GM23248 (cell line): ENCODE data around the gene CDC42SE1. TPM values are rescaled to one million over a fixed set of nuclear protein-coding genes. Genes with fewer than 3 reads are reported as not detected.

Experiments
- DNase-seq: peaks from one replicate; pipeline ENCODE4 v3.0.0-alpha.2; 2015
- H2AFZ ChIP-seq: fragments of 200-600 bp; sonication (generic); 2 replicates; pipeline ENCODE4 v1.6.1; 2016; ENCODE audit warnings: antibody characterized with exemption
- H3F3A ChIP-seq: fragments of 200-600 bp; sonication (generic); 2 replicates; pipeline ENCODE4 v1.6.1; 2016; ENCODE audit warnings: mild to moderate bottlenecking, antibody characterized with exemption, mixed run types; ENCODE audit not compliant: insufficient read depth
- H3K27ac ChIP-seq: fragments of 200-600 bp; sonication (generic); 2 replicates; pipeline ENCODE4 v1.5.1; 2016; ENCODE audit warnings: mild to moderate bottlenecking
- H3K27me3 ChIP-seq: fragments of 200-600 bp; sonication (generic); replicated peaks from 2 replicates; pipeline ENCODE4 v1.6.1; 2016; ENCODE audit warnings: mild to moderate bottlenecking; ENCODE audit not compliant: insufficient read depth
- H3K36me3 ChIP-seq: fragments of 200-600 bp; sonication (generic); 2 replicates; pipeline ENCODE4 v1.6.1; 2016; ENCODE audit warnings: low read depth, mild to moderate bottlenecking
- H3K4me1 ChIP-seq: fragments of 200-600 bp; sonication (generic); 2 replicates; pipeline ENCODE4 v1.6.1; 2016; ENCODE audit warnings: mild to moderate bottlenecking; ENCODE audit not compliant: insufficient read depth
- H3K4me2 ChIP-seq: fragments of 200-600 bp; sonication (generic); one replicate; pipeline ENCODE4 v1.6.1; 2016; ENCODE audit warnings: mild to moderate bottlenecking; ENCODE audit not compliant: unreplicated experiment
- H3K4me3 ChIP-seq: fragments of 200-600 bp; sonication (generic); 2 replicates; pipeline ENCODE4 v1.5.1; 2016; ENCODE audit warnings: mild to moderate bottlenecking
- H3K79me2 ChIP-seq: fragments of 200-600 bp; sonication (generic); 2 replicates; pipeline ENCODE4 v1.6.1; 2016; ENCODE audit warnings: mild to moderate bottlenecking; ENCODE audit not compliant: insufficient read depth
- H3K9ac ChIP-seq: fragments of 200-600 bp; sonication (generic); 2 replicates; pipeline ENCODE4 v1.6.1; 2016; ENCODE audit warnings: mild to moderate bottlenecking
- H3K9me2 ChIP-seq: fragments of 200-600 bp; sonication (generic); 2 replicates; pipeline ENCODE4 v1.6.1; 2016; ENCODE audit warnings: mixed run types, mild to moderate bottlenecking, moderate library complexity; ENCODE audit not compliant: insufficient read depth
- H3K9me3 ChIP-seq: fragments of 200-600 bp; sonication (generic); one replicate; pipeline ENCODE4 v1.6.1; 2017; ENCODE audit warnings: low read depth
- H4K20me1 ChIP-seq: fragments of 200-600 bp; sonication (generic); 2 replicates; pipeline ENCODE4 v1.6.0; 2016; ENCODE audit not compliant: insufficient read depth
- EZH2 ChIP-seq: fragments of 200-600 bp; sonication (generic); IDR thresholded peaks from 2 replicates; pipeline ENCODE4 v1.6.1; 2018; ENCODE audit warnings: antibody characterized with exemption, mild to moderate bottlenecking; ENCODE audit not compliant: insufficient read depth, poor library complexity, severe bottlenecking
- EZH2phosphoT487 ChIP-seq: fragments of 200-600 bp; sonication (generic); IDR thresholded peaks from 2 replicates; pipeline ENCODE4 v1.6.1; 2018; ENCODE audit warnings: antibody characterized with exemption, moderate library complexity, mild to moderate bottlenecking, low read depth; ENCODE audit not compliant: insufficient read depth
- WGBS, 2 experiments: methylation state at CpG; one replicate each; pipeline ENCODE4 v1.1.6; 2015 to 2017; ENCODE audit warnings: low lambda C conversion rate in 2 of 2, low coverage in 1 of 2; ENCODE audit errors: missing lambda C conversion rate in 2 of 2; 5-methylcytosine and 5-hydroxymethylcytosine counted together
- in situ Hi-C: fragments of 300-500 bp; cut with MboI; formaldehyde crosslinking; loops from 2 replicates; pipeline ENCODE4 v1.15.0; 2020
- polyA plus RNA-seq: library from polyadenylated mRNA; unstranded; fragments of >200 nt; fragmentation: Nextera tagmentation; extraction: Ambion mirVana; gene quantifications from 2 replicates; pipeline ENCODE4 v1.2.1, GENCODE V29; 2016
- total RNA-seq: library from RNA; depleted of rRNA; stranded (reverse); fragments of >200 nt; shearing (Covaris generic); gene quantifications from 2 replicates; pipeline ENCODE4 v1.2.3, GENCODE V29; 2014; rRNA removed

CDC42SE1 gene, protein sequence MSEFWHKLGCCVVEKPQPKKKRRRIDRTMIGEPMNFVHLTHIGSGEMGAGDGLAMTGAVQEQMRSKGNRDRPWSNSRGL
- total RNA-seq (52.2 and 63.2 TPM in 2 replicates), polyA plus RNA-seq (17.3 and 18.2 TPM in 2 replicates)

- H4K20me1 ChIP-seq, result peaks cover 4% of the 10 kb centered on the region; the same call in 1 of the 2 replicates
- no peaks in the 10 kb centered on the region for H3K27me3 ChIP-seq
- in situ Hi-C loops, result no loop called here
- TF ChIP-seq EZH2 (no peak), EZH2phosphoT487 (no peak)
- peaks cover 91% of the 10 kb centered on the region for H3K79me2 ChIP-seq
- H3K4me1 ChIP-seq, result peaks cover 46% of the 10 kb centered on the region
- H3F3A ChIP-seq, result peaks cover 29% of the 10 kb centered on the region
- peak within 1 kb of the TSS; percentile 97 for H3K4me2 ChIP-seq
- peak within 1 kb of the TSS; percentile 74 for H3K27ac ChIP-seq
- DNase-seq, result peak; percentile 94
- peaks cover 16% of the 10 kb centered on the region for H3K36me3 ChIP-seq
- peak within 1 kb of the TSS; percentile 90 for H3K4me3 ChIP-seq
- H2AFZ ChIP-seq, result peak within 1 kb of the TSS; percentile 91
- H3K9me2 ChIP-seq, result no peaks in the 10 kb centered on the region
- no peaks in the 10 kb centered on the region for H3K9me3 ChIP-seq
- WGBS, 2 experiments, result 0% methylated on average over 39 to 47 of the region's 58 CpGs
- H3K9ac ChIP-seq, result peak within 1 kb of the TSS; percentile 92
Observed at GRCh38 chr1:151059109-151060006, at the start of gene CDC42SE1. CDC42SE1 (minus strand) TSS chr1:151059622; CDS start chr1:151055730, 3,892 bp downstream.

DNA sequence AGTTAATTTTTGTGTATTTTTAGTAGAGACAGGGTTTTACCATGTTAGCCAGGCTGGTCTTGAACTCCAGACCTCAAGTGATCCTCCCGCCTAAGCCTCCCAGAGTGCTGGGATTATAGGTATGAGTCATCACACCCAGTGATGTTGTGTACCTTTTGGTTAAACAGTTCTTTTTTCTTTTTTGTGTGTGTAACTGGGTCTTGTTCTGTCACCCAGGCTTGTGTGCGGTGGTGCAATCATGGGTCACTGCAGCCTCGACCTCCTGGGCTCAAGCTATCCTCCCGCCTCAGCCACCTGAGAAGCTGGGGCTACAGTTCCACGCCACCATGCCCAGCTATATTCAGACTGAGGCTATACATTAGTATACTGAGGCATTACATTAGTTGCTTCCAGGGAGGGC, 48.9 kb upstream of the CDC42SE1 start:
- peaks cover 7% of the 10 kb centered on the region; the same call in 1 of the 2 replicates for H3K4me1 ChIP-seq
- no peaks in the 10 kb centered on the region for H3K27me3 ChIP-seq
- no peaks in the 10 kb centered on the region for H3F3A ChIP-seq
- 97 to 99% methylated on average over 5 of the region's 5 CpGs for WGBS, 2 experiments
- H2AFZ ChIP-seq, result no peak overlapping the region
- H3K9me3 ChIP-seq, result no peaks in the 10 kb centered on the region
- TF ChIP-seq EZH2 (no peak), EZH2phosphoT487 (no peak)
- in situ Hi-C loops, result no loop called here
- H3K36me3 ChIP-seq, result no peaks in the 10 kb centered on the region; the same call in 1 of the 2 replicates
- no peaks in the 10 kb centered on the region for H4K20me1 ChIP-seq
- H3K4me2 ChIP-seq, result no peak overlapping the region
- no peaks in the 10 kb centered on the region for H3K9me2 ChIP-seq
- no peak for DNase-seq
- H3K9ac ChIP-seq, result no peak overlapping the region
- H3K4me3 ChIP-seq, result no peak overlapping the region
- H3K79me2 ChIP-seq, result no peaks in the 10 kb centered on the region
- H3K27ac ChIP-seq, result no peak overlapping the region

GRCh38 chr1:151106894-151107293, 47.5 kb upstream of the CDC42SE1 start:
- DNase-seq, result peak; percentile 56
- H3K27ac ChIP-seq, result no peak overlapping the region
- in situ Hi-C loops, result no loop called here
- H2AFZ ChIP-seq, result 0 out of 2 replicates have a peak overlapping the region, but pooled peaks have one; percentile 14
- no peaks in the 10 kb centered on the region for H3F3A ChIP-seq
- H4K20me1 ChIP-seq, result no peaks in the 10 kb centered on the region
- H3K4me2 ChIP-seq, result no peak overlapping the region
- H3K9ac ChIP-seq, result no peak overlapping the region
- no peaks in the 10 kb centered on the region for H3K27me3 ChIP-seq
- no peaks in the 10 kb centered on the region; the same call in 1 of the 2 replicates for H3K36me3 ChIP-seq
- H3K79me2 ChIP-seq, result no peaks in the 10 kb centered on the region
- no peak overlapping the region for H3K4me3 ChIP-seq
- no peaks in the 10 kb centered on the region for H3K9me2 ChIP-seq
- no peaks in the 10 kb centered on the region for H3K9me3 ChIP-seq
- TF ChIP-seq EZH2phosphoT487 (no peak), EZH2 (no peak)
- 58 to 65% methylated on average over 2 of the region's 2 CpGs for WGBS, 2 experiments
- H3K4me1 ChIP-seq, result peaks cover 7% of the 10 kb centered on the region; the same call in 1 of the 2 replicates

GRCh38 chr1:151104630-151105029, 45.2 kb upstream of the CDC42SE1 start:
- Histone ChIP-seq H3K27me3 (no peaks in the 10 kb centered on the region), H3K9ac (no peak overlapping the region), H3K36me3 (no peaks in the 10 kb centered on the region; the same call in 1 of the 2 replicates), H3K4me1 (peaks cover 7% of the 10 kb centered on the region; the same call in 1 of the 2 replicates), H4K20me1 (no peaks in the 10 kb centered on the region), H3K27ac (no peak overlapping the region), H3K9me2 (no peaks in the 10 kb centered on the region), H3K4me3 (no peak overlapping the region), H3K79me2 (no peaks in the 10 kb centered on the region), H3K4me2 (no peak overlapping the region), H3K9me3 (no peaks in the 10 kb centered on the region), H2AFZ (no peak overlapping the region), H3F3A (no peaks in the 10 kb centered on the region)
- TF ChIP-seq EZH2, result no peak
- no peak for TF ChIP-seq EZH2phosphoT487
- in situ Hi-C loops, result no loop called here
- no peak for DNase-seq
